Measurements from ENCODE around the gene ANKH. TPM values are rescaled to one million over a fixed set of nuclear protein-coding genes. Genes with fewer than 3 reads are reported as not detected.
"Not testable (repeated sequence)": the region's sequence is repeated elsewhere in the genome, so short reads cannot be mapped to it uniquely, and the experiment has no call there.

ANKH gene
- 42.1 and 53.2 TPM in 2 replicates for total RNA-seq (2022)
- percentile 62 among the genes with signal in this experiment for Bru-seq, nascent RNA
- BruChase-seq, experiment 1, labeled RNA remaining after a 6-hour chase: percentile 64 among the genes with signal in this experiment
- BruChase-seq, experiment 2, labeled RNA remaining after a 2-hour chase: percentile 55 among the genes with signal in this experiment
- long read RNA-seq, full-length matches to known transcripts: 11 of 24 reads
- long read RNA-seq, partial matches to known transcripts: 5 of 24 reads
- long read RNA-seq, other reads (novel, unspliced or antisense): 8 of 24 reads

DNA sequence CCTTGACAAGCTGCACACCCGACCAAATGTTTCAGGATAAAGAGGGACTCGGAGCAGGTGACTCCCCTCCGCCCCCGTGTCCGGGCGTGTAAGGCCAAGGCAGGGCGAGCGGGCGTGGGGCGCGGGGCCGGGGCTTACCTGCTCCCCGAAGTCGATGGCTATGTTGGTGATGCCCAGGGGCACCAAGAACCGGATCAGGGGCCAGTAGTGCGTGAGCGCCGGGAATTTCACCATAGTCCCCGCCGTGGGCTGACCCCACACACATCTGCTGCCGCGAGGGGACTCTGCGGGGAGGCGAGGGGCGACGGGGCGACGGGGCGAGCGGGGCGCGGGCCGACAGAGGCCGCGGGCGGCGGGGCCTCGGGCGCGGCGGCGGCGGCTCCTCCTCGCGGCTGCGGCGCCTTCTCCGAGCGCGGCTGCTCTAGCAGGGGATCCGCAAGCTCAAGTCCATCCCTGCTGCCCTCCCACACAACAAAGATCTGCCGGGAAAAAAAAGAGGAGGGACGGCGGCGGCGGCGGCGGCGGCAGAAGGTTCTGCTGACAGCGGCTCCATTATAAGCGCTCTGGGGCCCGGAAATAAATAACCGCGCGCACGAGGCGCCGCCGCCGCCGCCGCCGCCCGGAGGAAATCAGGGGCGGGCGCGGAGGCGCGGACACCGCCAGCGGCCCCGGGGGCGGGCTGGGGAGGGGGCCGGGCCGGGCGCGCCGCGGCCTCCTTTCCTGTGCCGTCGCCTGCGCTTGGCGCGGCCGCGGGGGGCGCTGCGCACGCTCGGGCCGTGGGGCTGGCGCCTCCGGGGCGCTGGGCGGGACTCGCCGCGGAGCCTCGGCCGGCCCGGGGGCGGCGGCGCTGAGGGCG lies at the start of gene ANKH:
Gene ANKH (minus strand): TSS at position 565 of the 856 bp plus-strand sequence. CDS start 331 bp downstream, at position 234.
- no TSS peak for BruUV-seq (replicated peaks)

DNA sequence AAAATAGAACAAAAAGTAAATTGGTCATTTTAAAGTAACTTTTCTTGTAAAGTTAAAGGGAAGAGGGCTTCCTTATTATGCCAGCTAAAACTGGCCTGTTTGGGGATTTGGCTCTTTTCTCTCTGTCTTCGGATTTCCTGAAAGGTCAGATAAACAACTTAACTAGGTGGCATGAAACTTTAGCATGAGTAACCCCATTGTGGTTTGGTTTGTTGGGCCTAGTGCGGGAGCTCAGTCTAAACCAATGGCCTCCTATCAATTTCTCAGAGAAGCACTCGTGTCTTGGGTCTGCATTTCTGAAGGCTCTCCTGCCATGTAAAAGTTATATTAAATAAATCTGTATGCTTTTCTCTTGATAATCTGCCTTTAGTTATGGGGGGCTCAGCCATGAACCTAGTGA lies 48.5 kb upstream of the ANKH start:
- no peaks in the 10 kb centered on the region for H3K27me3 Mint-ChIP-seq (ENCODE audit: unreplicated experiment)
- H3K9me3 Mint-ChIP-seq (ENCODE audit: low read depth, unreplicated experiment): no peaks in the 10 kb centered on the region
- BruUV-seq (replicated peaks): no TSS peak
- intact Hi-C loops (cut with micrococcal nuclease; ENCODE audit: unreplicated experiment): no loop called here
- TF ChIP-seq, protein P1, sequence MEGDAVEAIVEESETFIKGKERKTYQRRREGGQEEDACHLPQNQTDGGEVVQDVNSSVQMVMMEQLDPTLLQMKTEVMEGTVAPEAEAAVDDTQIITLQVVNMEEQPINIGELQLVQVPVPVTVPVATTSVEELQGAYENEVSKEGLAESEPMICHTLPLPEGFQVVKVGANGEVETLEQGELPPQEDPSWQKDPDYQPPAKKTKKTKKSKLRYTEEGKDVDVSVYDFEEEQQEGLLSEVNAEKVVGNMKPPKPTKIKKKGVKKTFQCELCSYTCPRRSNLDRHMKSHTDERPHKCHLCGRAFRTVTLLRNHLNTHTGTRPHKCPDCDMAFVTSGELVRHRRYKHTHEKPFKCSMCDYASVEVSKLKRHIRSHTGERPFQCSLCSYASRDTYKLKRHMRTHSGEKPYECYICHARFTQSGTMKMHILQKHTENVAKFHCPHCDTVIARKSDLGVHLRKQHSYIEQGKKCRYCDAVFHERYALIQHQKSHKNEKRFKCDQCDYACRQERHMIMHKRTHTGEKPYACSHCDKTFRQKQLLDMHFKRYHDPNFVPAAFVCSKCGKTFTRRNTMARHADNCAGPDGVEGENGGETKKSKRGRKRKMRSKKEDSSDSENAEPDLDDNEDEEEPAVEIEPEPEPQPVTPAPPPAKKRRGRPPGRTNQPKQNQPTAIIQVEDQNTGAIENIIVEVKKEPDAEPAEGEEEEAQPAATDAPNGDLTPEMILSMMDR (IDR thresholded peaks at IDR 0.05; ENCODE audit: unreplicated experiment): no peak
- no peaks in the 10 kb centered on the region for H3K4me1 Mint-ChIP-seq (ENCODE audit: low read depth, unreplicated experiment)
- no peak for DNase-seq
- H3K27ac Mint-ChIP-seq (ENCODE audit: unreplicated experiment): no peak overlapping the region
- CTCF ChIA-PET: no interaction called here
- H3K36me3 Mint-ChIP-seq (ENCODE audit: insufficient read depth, unreplicated experiment): no peaks in the 10 kb centered on the region
- no peak overlapping the region for H3K4me3 Mint-ChIP-seq (ENCODE audit: low read depth, unreplicated experiment)

More for the DNA sequence above, at the start of gene ANKH:
- CTCF ChIA-PET: interaction anchor here (1.7 kb wide), 1 partner anchor 138 kb away, joined by 6 read pairs; no protein-coding TSS in a partner anchor
- Mint-ChIP-seq H3K36me3 (ENCODE audit: insufficient read depth, unreplicated experiment) (peaks cover 27% of the 10 kb centered on the region), H3K27me3 (ENCODE audit: unreplicated experiment) (no peaks in the 10 kb centered on the region), H3K27ac (ENCODE audit: unreplicated experiment) (peak within 1 kb of the TSS; percentile 5), H3K4me1 (ENCODE audit: low read depth, unreplicated experiment) (peaks cover 22% of the 10 kb centered on the region), H3K4me3 (ENCODE audit: low read depth, unreplicated experiment) (peak within 1 kb of the TSS; percentile 70), H3K9me3 (ENCODE audit: low read depth, unreplicated experiment) (no peaks in the 10 kb centered on the region)
- intact Hi-C loops (cut with micrococcal nuclease; ENCODE audit: unreplicated experiment): loop anchor here (2.0 kb wide), 1 partner anchor 137 kb away; no protein-coding TSS in a partner anchor
- DNase-seq: peak; percentile 88
- TF ChIP-seq, protein P1 (IDR thresholded peaks at IDR 0.05; ENCODE audit: unreplicated experiment): no peak

DNA sequence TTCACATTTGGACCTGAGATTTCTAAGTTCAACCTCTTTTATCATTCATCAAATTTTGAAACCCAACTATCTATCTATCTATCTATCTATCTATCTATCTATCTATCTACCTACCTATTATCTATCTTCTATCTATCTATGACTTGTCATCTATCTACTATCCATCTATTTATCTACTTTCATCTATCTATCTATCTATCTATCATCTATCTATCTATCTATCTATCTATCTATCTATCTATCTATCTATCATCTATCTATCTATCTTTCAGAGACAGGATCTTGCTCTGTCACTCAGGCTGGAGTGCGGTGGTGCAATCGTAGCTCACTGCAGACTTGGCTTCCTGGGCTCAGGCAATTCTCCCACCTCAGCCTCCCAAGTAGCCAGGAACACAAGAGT lies 47.5 kb upstream of the ANKH start:
- DNase-seq; H3K27ac Mint-ChIP-seq (ENCODE audit: unreplicated experiment); H3K36me3 Mint-ChIP-seq (ENCODE audit: insufficient read depth, unreplicated experiment); CTCF ChIA-PET; H3K27me3 Mint-ChIP-seq (ENCODE audit: unreplicated experiment); H3K9me3 Mint-ChIP-seq (ENCODE audit: low read depth, unreplicated experiment); H3K4me1 Mint-ChIP-seq (ENCODE audit: low read depth, unreplicated experiment); BruUV-seq (replicated peaks); H3K4me3 Mint-ChIP-seq (ENCODE audit: low read depth, unreplicated experiment); intact Hi-C loops (cut with micrococcal nuclease; ENCODE audit: unreplicated experiment): not testable (repeated sequence)

DNA sequence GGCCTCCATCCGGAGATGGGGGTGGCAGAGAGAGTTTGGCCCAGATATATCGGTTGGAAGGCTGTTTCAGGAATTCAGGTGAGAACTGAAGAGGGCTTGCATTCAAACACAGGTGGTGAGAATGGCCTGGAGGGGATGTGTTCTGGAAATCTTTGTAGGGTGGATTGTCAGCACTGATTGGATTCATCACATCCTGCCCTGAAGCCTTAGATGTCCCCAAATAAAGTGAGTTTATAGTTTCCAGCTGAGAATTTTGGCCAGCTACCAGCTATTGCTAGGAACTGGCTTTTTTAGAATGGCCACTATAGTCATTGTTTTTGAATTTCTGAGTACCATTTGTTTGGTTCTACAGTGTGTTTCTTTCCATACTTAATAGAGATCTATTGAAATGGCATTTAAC lies 46.1 kb upstream of the ANKH start:
- no peaks in the 10 kb centered on the region for H3K27me3 Mint-ChIP-seq (ENCODE audit: unreplicated experiment)
- no peaks in the 10 kb centered on the region for H3K9me3 Mint-ChIP-seq (ENCODE audit: low read depth, unreplicated experiment)
- H3K4me1 Mint-ChIP-seq (ENCODE audit: low read depth, unreplicated experiment): no peaks in the 10 kb centered on the region
- no peak overlapping the region for H3K4me3 Mint-ChIP-seq (ENCODE audit: low read depth, unreplicated experiment)
- TF ChIP-seq, protein P1 (IDR thresholded peaks at IDR 0.05; ENCODE audit: unreplicated experiment): no peak
- DNase-seq: no peak
- BruUV-seq (replicated peaks): no TSS peak
- intact Hi-C loops (cut with micrococcal nuclease; ENCODE audit: unreplicated experiment): no loop called here
- H3K27ac Mint-ChIP-seq (ENCODE audit: unreplicated experiment): no peak overlapping the region
- no peaks in the 10 kb centered on the region for H3K36me3 Mint-ChIP-seq (ENCODE audit: insufficient read depth, unreplicated experiment)
- CTCF ChIA-PET: no interaction called here
